ENCODE data around the gene KCTD5.
"Not testable (repeated sequence)": the region's sequence is repeated elsewhere in the genome, so short reads cannot be mapped to it uniquely, and the experiment has no call there.

The KCTD5 gene

GRCh38 chr16:2715519-2715918 lies 33.2 kb downstream of the KCTD5 start:
- H3K27me3 ChIP-seq (ENCODE audit: control insufficient read depth, insufficient read depth, low read length): no peaks in the 10 kb centered on the region
- H3K4me3 ChIP-seq (ENCODE audit: low read depth, low read length): peak overlapping the region; percentile 18
- H3K9ac ChIP-seq (ENCODE audit: low read depth, low read length): no peak overlapping the region
- H3K36me3 ChIP-seq (ENCODE audit: control insufficient read depth, insufficient read depth, low read length): no peaks in the 10 kb centered on the region
- H3K4me1 ChIP-seq (ENCODE audit: control insufficient read depth, insufficient read depth, low read length): no peaks in the 10 kb centered on the region
- H3K9me3 ChIP-seq (ENCODE audit: control insufficient read depth, insufficient read depth, low read length): no peaks in the 10 kb centered on the region

- Histone ChIP-seq H3K4me3 (ENCODE audit: low read depth, low read length) (peak overlapping the region; percentile 18), H3K36me3 (ENCODE audit: control insufficient read depth, insufficient read depth, low read length) (no peaks in the 10 kb centered on the region), H3K27me3 (ENCODE audit: control insufficient read depth, insufficient read depth, low read length) (no peaks in the 10 kb centered on the region), H3K9ac (ENCODE audit: low read depth, low read length) (peak overlapping the region; percentile 24), H3K9me3 (ENCODE audit: control insufficient read depth, insufficient read depth, low read length) (no peaks in the 10 kb centered on the region), H3K4me1 (ENCODE audit: control insufficient read depth, insufficient read depth, low read length) (no peaks in the 10 kb centered on the region)
Measured at GRCh38 chr16:2715966-2716885, 33.9 kb downstream of the KCTD5 start.

- no peak overlapping the region for H3K9ac ChIP-seq (ENCODE audit: low read depth, low read length)
- H3K36me3 ChIP-seq (ENCODE audit: control insufficient read depth, insufficient read depth, low read length): no peaks in the 10 kb centered on the region
- no peaks in the 10 kb centered on the region for H3K27me3 ChIP-seq (ENCODE audit: control insufficient read depth, insufficient read depth, low read length)
- H3K4me1 ChIP-seq (ENCODE audit: control insufficient read depth, insufficient read depth, low read length): no peaks in the 10 kb centered on the region
- no peak overlapping the region for H3K4me3 ChIP-seq (ENCODE audit: low read depth, low read length)
- H3K9me3 ChIP-seq (ENCODE audit: control insufficient read depth, insufficient read depth, low read length): no peaks in the 10 kb centered on the region
Measured at GRCh38 chr16:2716948-2717347, 34.6 kb downstream of the KCTD5 start.

GRCh38 chr16:2717383-2718263 lies 35.3 kb downstream of the KCTD5 start:
- H3K36me3 ChIP-seq (ENCODE audit: control insufficient read depth, insufficient read depth, low read length): no peaks in the 10 kb centered on the region
- H3K9me3 ChIP-seq (ENCODE audit: control insufficient read depth, insufficient read depth, low read length): no peaks in the 10 kb centered on the region
- no peaks in the 10 kb centered on the region for H3K27me3 ChIP-seq (ENCODE audit: control insufficient read depth, insufficient read depth, low read length)
- H3K4me3 ChIP-seq (ENCODE audit: low read depth, low read length): no peak overlapping the region
- H3K4me1 ChIP-seq (ENCODE audit: control insufficient read depth, insufficient read depth, low read length): no peaks in the 10 kb centered on the region
- no peak overlapping the region for H3K9ac ChIP-seq (ENCODE audit: low read depth, low read length)

- Histone ChIP-seq H3K4me1 (ENCODE audit: control insufficient read depth, insufficient read depth, low read length) (no peaks in the 10 kb centered on the region), H3K27me3 (ENCODE audit: control insufficient read depth, insufficient read depth, low read length) (no peaks in the 10 kb centered on the region), H3K36me3 (ENCODE audit: control insufficient read depth, insufficient read depth, low read length) (no peaks in the 10 kb centered on the region), H3K9ac (ENCODE audit: low read depth, low read length) (no peak overlapping the region), H3K9me3 (ENCODE audit: control insufficient read depth, insufficient read depth, low read length) (no peaks in the 10 kb centered on the region), H3K4me3 (ENCODE audit: low read depth, low read length) (peak overlapping the region; percentile 52)
Measured at GRCh38 chr16:2719328-2720063, 37.2 kb downstream of the KCTD5 start.

GRCh38 chr16:2720064-2720457 lies 37.7 kb downstream of the KCTD5 start, which contains the start of gene PRSS27:
Gene PRSS27 (minus strand): TSS chr16:2720224. CDS start chr16:2720160, 64 bp downstream.
- Histone ChIP-seq H3K36me3 (ENCODE audit: control insufficient read depth, insufficient read depth, low read length) (no peaks in the 10 kb centered on the region), H3K27me3 (ENCODE audit: control insufficient read depth, insufficient read depth, low read length) (no peaks in the 10 kb centered on the region), H3K4me3 (ENCODE audit: low read depth, low read length) (peak within 1 kb of the TSS; percentile 52), H3K9me3 (ENCODE audit: control insufficient read depth, insufficient read depth, low read length) (no peaks in the 10 kb centered on the region), H3K4me1 (ENCODE audit: control insufficient read depth, insufficient read depth, low read length) (no peaks in the 10 kb centered on the region), H3K9ac (ENCODE audit: low read depth, low read length) (peak within 1 kb of the TSS; percentile 60)

GRCh38 chr16:2720719-2721633 lies 38.7 kb downstream of the KCTD5 start:
- Histone ChIP-seq H3K4me1 (ENCODE audit: control insufficient read depth, insufficient read depth, low read length) (no peaks in the 10 kb centered on the region), H3K36me3 (ENCODE audit: control insufficient read depth, insufficient read depth, low read length) (no peaks in the 10 kb centered on the region), H3K9me3 (ENCODE audit: control insufficient read depth, insufficient read depth, low read length) (no peaks in the 10 kb centered on the region), H3K4me3 (ENCODE audit: low read depth, low read length) (peak overlapping the region; percentile 53), H3K9ac (ENCODE audit: low read depth, low read length) (peak overlapping the region; percentile 60), H3K27me3 (ENCODE audit: control insufficient read depth, insufficient read depth, low read length) (no peaks in the 10 kb centered on the region)

- H3K36me3 ChIP-seq (ENCODE audit: control insufficient read depth, insufficient read depth, low read length); H3K9me3 ChIP-seq (ENCODE audit: control insufficient read depth, insufficient read depth, low read length); H3K4me1 ChIP-seq (ENCODE audit: control insufficient read depth, insufficient read depth, low read length); H3K27me3 ChIP-seq (ENCODE audit: control insufficient read depth, insufficient read depth, low read length); H3K9ac ChIP-seq (ENCODE audit: low read depth, low read length): not testable (repeated sequence)
- peak overlapping the region; percentile 53 for H3K4me3 ChIP-seq (ENCODE audit: low read depth, low read length)
Measured at GRCh38 chr16:2721634-2722173, 39.4 kb downstream of the KCTD5 start.

GRCh38 chr16:2724088-2724676 lies 41.9 kb downstream of the KCTD5 start:
- Histone ChIP-seq H3K27me3 (ENCODE audit: control insufficient read depth, insufficient read depth, low read length) (no peaks in the 10 kb centered on the region), H3K9me3 (ENCODE audit: control insufficient read depth, insufficient read depth, low read length) (no peaks in the 10 kb centered on the region), H3K36me3 (ENCODE audit: control insufficient read depth, insufficient read depth, low read length) (no peaks in the 10 kb centered on the region), H3K4me1 (ENCODE audit: control insufficient read depth, insufficient read depth, low read length) (no peaks in the 10 kb centered on the region), H3K4me3 (ENCODE audit: low read depth, low read length) (no peak overlapping the region), H3K9ac (ENCODE audit: low read depth, low read length) (no peak overlapping the region)

GRCh38 chr16:2724816-2725348 lies 42.6 kb downstream of the KCTD5 start:
- H3K36me3 ChIP-seq (ENCODE audit: control insufficient read depth, insufficient read depth, low read length): no peaks in the 10 kb centered on the region
- H3K4me3 ChIP-seq (ENCODE audit: low read depth, low read length): no peak overlapping the region
- no peaks in the 10 kb centered on the region for H3K9me3 ChIP-seq (ENCODE audit: control insufficient read depth, insufficient read depth, low read length)
- no peaks in the 10 kb centered on the region for H3K27me3 ChIP-seq (ENCODE audit: control insufficient read depth, insufficient read depth, low read length)
- no peaks in the 10 kb centered on the region for H3K4me1 ChIP-seq (ENCODE audit: control insufficient read depth, insufficient read depth, low read length)
- no peak overlapping the region for H3K9ac ChIP-seq (ENCODE audit: low read depth, low read length)
